CD8-positive, alpha-beta memory T cell (primary cell): ENCODE measurements around the gene KCTD5. TPM values are rescaled to one million over a fixed set of nuclear protein-coding genes. Genes with fewer than 3 reads are reported as not detected.
A peak's percentile ranks its signal among the peaks of the same experiment; 100 is the strongest.

Experiments
- CTCF ChIA-PET: fragments of 350-600 bp; sonication (Branson Sonifier 250); formaldehyde crosslinking; loops from one replicate; lab custom pipeline; 2021; ENCODE audit warnings: antibody characterized with exemption; lab: Charles Lee
- POLR2A ChIA-PET: fragments of 350-600 bp; sonication (Branson Sonifier 250); formaldehyde crosslinking; loops from one replicate; lab custom pipeline; 2021; ENCODE audit warnings: antibody characterized with exemption; lab: Charles Lee
- DNase-seq, 5 donors: peaks; one replicate each; pipeline versions ENCODE4 v3.0.0 to v3.0.0-alpha.2; 2020 to 2022; ENCODE audit warnings: mixed read lengths in 1 of 5
- H3K27ac ChIP-seq: one replicate; pipeline ENCODE4 v1.7.0; 2013; ENCODE audit warnings: low read depth, mild to moderate bottlenecking, low read length, moderate library complexity
- H3K27me3 ChIP-seq: 2 replicates; pipeline ENCODE4 v1.7.0; 2013; ENCODE audit warnings: low read length, mild to moderate bottlenecking; ENCODE audit not compliant: insufficient read depth, poor library complexity, severe bottlenecking
- H3K36me3 ChIP-seq: 2 replicates; pipeline ENCODE4 v1.7.0; 2013; ENCODE audit warnings: mild to moderate bottlenecking, low read length, moderate library complexity; ENCODE audit not compliant: insufficient read depth
- H3K4me1 ChIP-seq: 2 replicates; pipeline ENCODE4 v1.7.0; 2013; ENCODE audit warnings: mild to moderate bottlenecking, low read length, moderate library complexity; ENCODE audit not compliant: insufficient read depth
- H3K4me3 ChIP-seq: 2 replicates; pipeline ENCODE4 v1.7.0; 2013; ENCODE audit warnings: mild to moderate bottlenecking, low read length
- H3K9me3 ChIP-seq: 2 replicates; pipeline ENCODE4 v1.7.0; 2013; ENCODE audit warnings: mild to moderate bottlenecking, low read length
- H3K27ac Mint-ChIP-seq, 8 donors: one replicate each; pipeline ENCODE4 v1.8.0; 2020 to 2021; ENCODE audit warnings: mixed read lengths in 8 of 8, mild to moderate bottlenecking in 6 of 8, inconsistent platforms in 3 of 8, moderate library complexity in 3 of 8
- H3K27me3 Mint-ChIP-seq, 2 donors: one replicate each; pipeline ENCODE4 v1.8.0; 2020 to 2021; ENCODE audit warnings: mixed read lengths in 2 of 2, mild to moderate bottlenecking in 1 of 2, moderate library complexity in 1 of 2
- H3K36me3 Mint-ChIP-seq, 3 donors: one replicate each; pipeline ENCODE4 v1.8.0; 2020 to 2021; ENCODE audit warnings: mixed read lengths in 3 of 3, inconsistent platforms in 1 of 3, mild to moderate bottlenecking in 1 of 3
- H3K4me1 Mint-ChIP-seq, 3 donors: one replicate each; pipeline ENCODE4 v1.8.0; 2020 to 2021; ENCODE audit warnings: mixed read lengths in 3 of 3, inconsistent platforms in 1 of 3, mild to moderate bottlenecking in 1 of 3
- H3K4me3 Mint-ChIP-seq, 7 donors: one replicate each; pipeline ENCODE4 v1.8.0; 2020 to 2021; ENCODE audit warnings: mixed read lengths in 7 of 7, mild to moderate bottlenecking in 6 of 7, moderate library complexity in 4 of 7, inconsistent platforms in 2 of 7
- H3K9me3 Mint-ChIP-seq, 5 donors: one replicate each; pipeline ENCODE4 v1.8.0; 2020 to 2022; ENCODE audit warnings: mixed read lengths in 5 of 5, mild to moderate bottlenecking in 3 of 5, moderate library complexity in 2 of 5, inconsistent platforms in 1 of 5
- polyA plus RNA-seq: library from polyadenylated mRNA; unstranded; fragments of 300-500 nt; fragmentation: Illumina TruSeq; gene quantifications from one replicate; pipeline ENCODE4 v1.2.3, GENCODE V29; 2021
- total RNA-seq, 2 experiments: library from RNA; stranded (reverse); gene quantifications; one replicate each; pipeline ENCODE4 v1.2.3, GENCODE V29; 2021

KCTD5 gene
- total and polyA plus RNA-seq, 3 experiments from 2014 or later, result 21.2 to 50.5 (median 49.7) TPM

- Mint-ChIP-seq H3K27ac (no peak overlapping the region), H3K27me3 (peaks cover 6 to 8% of the 10 kb centered on the region in 2 donors), H3K4me1 (no peaks in the 10 kb centered on the region), H3K36me3 (no peaks in the 10 kb centered on the region), H3K4me3 (no peak overlapping the region), H3K9me3 (no peaks in the 10 kb centered on the region)
- Histone ChIP-seq H3K27me3 (no peaks in the 10 kb centered on the region), H3K36me3 (no peaks in the 10 kb centered on the region), H3K27ac (no peak overlapping the region), H3K9me3 (no peaks in the 10 kb centered on the region), H3K4me1 (no peaks in the 10 kb centered on the region), H3K4me3 (no peak overlapping the region)
- no peak for DNase-seq
- CTCF ChIA-PET, result no interaction called here
- POLR2A ChIA-PET, result no interaction called here
These were observed 54.9 kb downstream of the KCTD5 start for GRCh38 chr16:2737238-2737605.

- ChIA-PET CTCF (no interaction called here), POLR2A (no interaction called here)
- no peak overlapping the region for H3K4me3 Mint-ChIP-seq
- Histone ChIP-seq H3K9me3 (no peaks in the 10 kb centered on the region), H3K27me3 (no peaks in the 10 kb centered on the region), H3K4me1 (no peaks in the 10 kb centered on the region), H3K27ac (no peak overlapping the region), H3K4me3 (no peak overlapping the region), H3K36me3 (no peaks in the 10 kb centered on the region)
- no peaks in the 10 kb centered on the region for H3K9me3 Mint-ChIP-seq
- peaks cover 6 to 8% of the 10 kb centered on the region in 2 donors for H3K27me3 Mint-ChIP-seq
- no peaks in the 10 kb centered on the region for H3K4me1 Mint-ChIP-seq
- no peak overlapping the region for H3K27ac Mint-ChIP-seq
- no peaks in the 10 kb centered on the region for H3K36me3 Mint-ChIP-seq
- DNase-seq, result no peak
These were observed 55.6 kb downstream of the KCTD5 start for GRCh38 chr16:2737895-2738418.

- Mint-ChIP-seq H3K27ac (no peak overlapping the region), H3K27me3 (peaks cover 6 to 8% of the 10 kb centered on the region in 2 donors), H3K4me1 (no peaks in the 10 kb centered on the region), H3K36me3 (no peaks in the 10 kb centered on the region), H3K9me3 (no peaks in the 10 kb centered on the region), H3K4me3 (no peak overlapping the region)
- POLR2A ChIA-PET, result no interaction called here
- no peaks in the 10 kb centered on the region for H3K36me3 ChIP-seq
- no peaks in the 10 kb centered on the region for H3K9me3 ChIP-seq
- CTCF ChIA-PET, result no interaction called here
- H3K4me3 ChIP-seq, result no peak overlapping the region
- no peaks in the 10 kb centered on the region for H3K27me3 ChIP-seq
- DNase-seq, result no peak
- no peaks in the 10 kb centered on the region for H3K4me1 ChIP-seq
- H3K27ac ChIP-seq, result no peak overlapping the region
These were observed 56.3 kb downstream of the KCTD5 start for GRCh38 chr16:2738615-2739014.

- no peak for DNase-seq
- H3K27me3 Mint-ChIP-seq, result peaks cover 6% of the 10 kb centered on the region in 2 donors
- no peaks in the 10 kb centered on the region for H3K4me1 ChIP-seq
- H3K27ac Mint-ChIP-seq, result no peak overlapping the region
- no peaks in the 10 kb centered on the region for H3K9me3 Mint-ChIP-seq
- H3K27ac ChIP-seq, result no peak overlapping the region
- POLR2A ChIA-PET, result no interaction called here
- H3K9me3 ChIP-seq, result no peaks in the 10 kb centered on the region
- CTCF ChIA-PET, result interaction anchor here (1.1 to 1.6 kb wide), 2 partner anchors 11 to 129 kb away, joined by 3 to 4 read pairs; no protein-coding TSS in a partner anchor
- no peaks in the 10 kb centered on the region for H3K36me3 Mint-ChIP-seq
- H3K27me3 ChIP-seq, result no peaks in the 10 kb centered on the region
- peak overlapping the region in 1 of 7 donors; percentile 45 for H3K4me3 Mint-ChIP-seq
- no peaks in the 10 kb centered on the region for H3K4me1 Mint-ChIP-seq
- no peak overlapping the region for H3K4me3 ChIP-seq
- no peaks in the 10 kb centered on the region for H3K36me3 ChIP-seq
These were observed 57.5 kb downstream of the KCTD5 start for GRCh38 chr16:2739625-2740430.

GRCh38 chr16:2740476-2740875, 58.2 kb downstream of the KCTD5 start:
- H3K27me3 ChIP-seq, result no peaks in the 10 kb centered on the region
- DNase-seq, result no peak
- Mint-ChIP-seq H3K36me3 (no peaks in the 10 kb centered on the region), H3K4me1 (no peaks in the 10 kb centered on the region), H3K27me3 (peaks cover 4 to 6% of the 10 kb centered on the region in 2 donors), H3K27ac (no peak overlapping the region), H3K9me3 (no peaks in the 10 kb centered on the region), H3K4me3 (peak overlapping the region in 1 of 7 donors; percentile 45)
- H3K9me3 ChIP-seq, result no peaks in the 10 kb centered on the region
- no peak overlapping the region for H3K4me3 ChIP-seq
- no peaks in the 10 kb centered on the region for H3K36me3 ChIP-seq
- ChIA-PET CTCF (interaction anchor here (1.1 to 1.6 kb wide), 2 partner anchors 10 to 128 kb away, joined by 3 to 4 read pairs; no protein-coding TSS in a partner anchor), POLR2A (no interaction called here)
- H3K27ac ChIP-seq, result no peak overlapping the region
- H3K4me1 ChIP-seq, result no peaks in the 10 kb centered on the region

GRCh38 chr16:2741168-2741567, 58.8 kb downstream of the KCTD5 start:
- Mint-ChIP-seq H3K27ac (peak overlapping the region in 1 of 8 donors; percentile 57), H3K9me3 (no peaks in the 10 kb centered on the region), H3K4me3 (peak overlapping the region in 1 of 7 donors; percentile 24), H3K36me3 (no peaks in the 10 kb centered on the region), H3K4me1 (no peaks in the 10 kb centered on the region), H3K27me3 (peaks cover 4 to 7% of the 10 kb centered on the region in 2 donors)
- Histone ChIP-seq H3K27ac (no peak overlapping the region), H3K27me3 (no peaks in the 10 kb centered on the region), H3K4me1 (no peaks in the 10 kb centered on the region), H3K4me3 (no peak overlapping the region), H3K36me3 (no peaks in the 10 kb centered on the region), H3K9me3 (no peaks in the 10 kb centered on the region)
- ChIA-PET CTCF (interaction anchor here (1.1 kb wide), 1 partner anchor 128 kb away, joined by 3 read pairs; no protein-coding TSS in a partner anchor), POLR2A (no interaction called here)
- DNase-seq, result no peak

- no peaks in the 10 kb centered on the region for H3K9me3 ChIP-seq
- H3K27ac Mint-ChIP-seq, result peak overlapping the region in 1 of 8 donors; percentile 11
- DNase-seq, result no peak
- no peaks in the 10 kb centered on the region for H3K4me1 Mint-ChIP-seq
- no peaks in the 10 kb centered on the region for H3K36me3 ChIP-seq
- no peak overlapping the region for H3K4me3 Mint-ChIP-seq
- H3K27ac ChIP-seq, result no peak overlapping the region
- CTCF ChIA-PET, result no interaction called here
- POLR2A ChIA-PET, result no interaction called here
- no peaks in the 10 kb centered on the region for H3K9me3 Mint-ChIP-seq
- no peak overlapping the region for H3K4me3 ChIP-seq
- H3K4me1 ChIP-seq, result no peaks in the 10 kb centered on the region
- no peaks in the 10 kb centered on the region for H3K36me3 Mint-ChIP-seq
- peaks cover 0 to 6% of the 10 kb centered on the region in 2 donors for H3K27me3 Mint-ChIP-seq
- no peaks in the 10 kb centered on the region for H3K27me3 ChIP-seq
These were observed 60.1 kb downstream of the KCTD5 start for GRCh38 chr16:2742323-2743006.
